ENCODE results near the gene MSLN.

Gene MSLN

GRCh38 chr16:807347-808084, 47.0 kb downstream of the MSLN start:
- peak; percentile 99 for DNase-seq (ENCODE audit: low spot score)

- no peak for DNase-seq (ENCODE audit: low spot score)
Measured at GRCh38 chr16:808085-808386, 47.5 kb downstream of the MSLN start.

- peak; percentile 80 for DNase-seq (ENCODE audit: low spot score)
Measured at GRCh38 chr16:813204-813915, 52.8 kb downstream of the MSLN start.

GRCh38 chr16:813916-814412, 53.4 kb downstream of the MSLN start:
- no peak for DNase-seq (ENCODE audit: low spot score)

GRCh38 chr16:814974-815373, 54.4 kb downstream of the MSLN start:
- peak; percentile 74 for DNase-seq (ENCODE audit: low spot score)

GRCh38 chr16:815861-816260, 55.3 kb downstream of the MSLN start:
- DNase-seq (ENCODE audit: low spot score), result no peak

DNA sequence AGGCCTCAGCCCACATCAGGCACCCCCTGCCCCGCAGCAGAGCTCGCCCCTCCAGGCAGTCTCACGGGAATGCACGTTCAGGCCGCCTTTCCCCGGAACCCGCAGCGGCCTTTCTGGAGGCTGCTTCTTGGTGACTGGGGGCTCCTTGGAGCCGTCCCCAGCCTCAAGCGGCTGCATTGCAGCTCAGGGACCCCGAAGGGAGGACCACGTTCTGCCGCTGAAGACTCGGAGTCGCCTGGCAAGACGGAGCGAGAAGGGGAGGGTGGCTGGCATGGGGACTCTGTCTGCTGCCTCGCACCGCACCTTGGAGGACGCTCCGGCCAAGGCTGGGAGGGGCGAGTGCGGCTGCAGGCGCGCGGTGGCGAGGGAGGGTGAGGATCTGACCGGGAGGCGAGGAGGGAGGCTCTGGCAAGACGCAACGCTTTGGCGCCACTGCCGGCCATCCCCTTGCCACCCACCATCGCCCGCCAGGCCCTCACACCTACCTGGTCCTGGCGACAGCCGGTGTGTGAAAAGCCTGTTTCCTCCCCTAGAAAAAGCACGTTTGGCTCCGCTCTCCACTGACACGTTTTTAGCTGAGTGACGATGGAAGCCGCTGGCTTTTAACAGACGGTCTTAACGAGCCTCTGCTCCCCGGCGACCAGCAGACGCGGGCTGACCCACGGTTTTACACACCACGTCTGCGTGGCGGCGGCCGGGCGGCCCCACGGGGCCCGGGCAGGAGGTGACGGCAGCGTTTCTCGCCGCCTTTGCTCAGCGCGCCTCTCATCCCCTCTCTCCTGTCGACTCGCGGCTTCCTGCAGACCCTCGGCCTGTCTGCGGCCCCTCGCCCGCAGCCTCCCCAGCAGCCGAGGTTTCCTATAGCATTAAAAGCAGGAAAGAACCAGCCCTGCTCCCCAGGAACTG, 56.7 kb downstream of the MSLN start:
- DNase-seq (ENCODE audit: low spot score), result no peak

DNA sequence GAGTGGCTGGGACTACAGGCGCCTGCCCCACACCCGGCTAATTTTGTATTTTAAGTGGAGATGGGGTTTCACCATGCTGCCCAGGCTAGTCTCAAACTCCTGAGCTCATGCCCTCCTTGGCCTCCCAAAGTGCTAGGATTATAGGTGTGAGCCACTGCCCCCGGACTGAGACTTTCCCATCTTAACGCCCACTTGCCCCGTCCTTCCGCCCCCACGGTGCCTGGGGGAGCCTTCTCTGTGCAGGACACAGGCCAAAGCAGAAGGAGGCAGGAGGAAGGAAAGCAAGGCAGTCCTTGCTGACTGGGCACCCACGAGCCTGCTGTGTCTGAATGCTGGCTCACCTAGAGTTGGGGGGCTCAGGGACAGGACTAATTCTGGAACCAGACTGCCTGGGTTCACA, 57.6 kb downstream of the MSLN start:
- DNase-seq (ENCODE audit: low spot score), result no peak

Data from AG08396 (cell line).